Measurements from ENCODE around the gene ATN1. TPM values are rescaled to one million over a fixed set of nuclear protein-coding genes. Genes with fewer than 3 reads are reported as not detected.

The ATN1 gene
- total and polyA plus RNA-seq, 2 of the 8 experiments (the other 6 are each of a cell fraction or from before 2014, with no cell fraction given), result 20.6 to 73.4 TPM

DNA sequence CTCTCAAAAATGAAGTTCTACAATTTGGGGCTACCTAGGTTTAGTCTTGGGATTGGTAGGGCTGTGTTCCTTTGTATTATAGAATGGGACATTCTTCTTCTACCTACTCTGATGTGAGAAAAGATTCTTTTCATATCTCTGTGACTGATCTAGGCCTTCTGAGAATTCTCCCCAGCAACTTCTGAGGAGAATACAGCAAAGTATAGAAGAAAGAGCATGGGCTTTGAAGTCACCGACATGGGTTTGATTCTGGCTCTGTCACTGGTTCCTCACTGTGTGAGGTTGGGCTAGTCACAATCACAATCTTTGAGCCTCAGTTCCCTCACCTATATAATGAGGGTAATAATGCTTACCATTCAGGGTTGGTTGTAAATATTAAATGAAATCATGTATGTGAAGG lies 5.0 kb downstream of the ATN1 start:
- Histone ChIP-seq H3K23me2 (ENCODE audit: low read depth, low read length) (peaks cover 15% of the 10 kb centered on the region; the same call in 1 of the 2 replicates), H4K20me1 (replicated peaks in 1 of 2; ENCODE audit: control insufficient read depth in 1 of 2, insufficient read depth in 2 of 2, low read length in 2 of 2) (peaks cover 17 to 24% of the 10 kb centered on the region in 2 experiments), H3K4me2 (ENCODE audit: insufficient read depth in 1 of 2, low read depth in 2 of 2, low read length in 2 of 2) (no peak overlapping the region), H3K79me1 (ENCODE audit: low read depth, low read length) (peaks cover 17% of the 10 kb centered on the region), H2BK5ac (ENCODE audit: low read depth, low read length) (no peak overlapping the region), H2BK12ac (ENCODE audit: low read depth, low read length) (no peak overlapping the region), H4K91ac (replicated peaks; ENCODE audit: insufficient read length, low read length) (no peak overlapping the region), H2BK120ac (replicated peaks; ENCODE audit: low read depth, low read length) (no peak overlapping the region), H3K14ac (ENCODE audit: insufficient read length) (no peak overlapping the region), H3K79me2 (ENCODE audit: control insufficient read depth in 1 of 2, insufficient read depth in 2 of 2, low read length in 2 of 2) (peaks cover 27 to 39% of the 10 kb centered on the region in 2 experiments), H3K4me1 (replicated peaks in 1 of 4; ENCODE audit: control insufficient read depth in 3 of 4, insufficient read depth in 4 of 4, low read length in 3 of 4) (peaks cover 0 to 7% (median 4%) of the 10 kb centered on the region in 4 experiments; a peak in 5 of 7 replicates), H3K27me3 (replicated peaks in 1 of 4; ENCODE audit: control insufficient read depth in 3 of 4, extremely low read depth in 1 of 4, insufficient read depth in 3 of 4, low read length in 3 of 4) (no peaks in the 10 kb centered on the region), H3K18ac (ENCODE audit: extremely low read depth, low read length) (no peak overlapping the region), H3K56ac (replicated peaks; ENCODE audit: insufficient read length, low read depth, low read length) (no peak overlapping the region), H2BK20ac (ENCODE audit: low read length) (no peak overlapping the region), H3K4ac (replicated peaks; ENCODE audit: insufficient read length, low read depth, low read length) (no peak overlapping the region), H2AFZ (ENCODE audit: low read length) (no peak overlapping the region), H3K9me3 (ENCODE audit: insufficient read depth in 2 of 2, low read depth in 1 of 2, low read length in 1 of 2) (no peaks in the 10 kb centered on the region), H4K8ac (ENCODE audit: extremely low read depth, insufficient read depth, low read length) (no peak overlapping the region), H3K27ac (ENCODE audit: low read depth, low read length) (no peak overlapping the region), H2AK5ac (ENCODE audit: low read depth, low read length) (no peak overlapping the region), H3K23ac (ENCODE audit: insufficient read length) (no peak overlapping the region), H3K4me3 (ENCODE audit: extremely low read depth in 1 of 4, insufficient read depth in 2 of 4, low read depth in 3 of 4, low read length in 4 of 4) (no peak overlapping the region), H3K36me3 (ENCODE audit: control insufficient read depth in 2 of 4, insufficient read depth in 4 of 4, low read length in 3 of 4) (peaks cover 8 to 33% (median 22%) of the 10 kb centered on the region in 4 experiments; a peak in 7 of 8 replicates), H2BK15ac (ENCODE audit: low read length) (no peak overlapping the region), H4K5ac (ENCODE audit: insufficient read length, low read depth, low read length) (no peak overlapping the region), H3K9ac (replicated peaks in 1 of 4; ENCODE audit: extremely low read depth in 1 of 4, low read depth in 3 of 4, low read length in 3 of 4) (no peak overlapping the region)
- WGBS, 2 experiments (ENCODE audit: extremely low coverage in 1 of 2, insufficient coverage in 1 of 2, insufficient read length in 1 of 2, insufficient replicate concordance in 2 of 2, low coverage in 1 of 2, low lambda C conversion rate in 2 of 2, missing lambda C conversion rate in 1 of 2), result 93% methylated on average over 1 of the region's 1 CpG; no CpG with 5 or more reads in 1 of the 2 experiments
- no peak for DNase-seq (ENCODE audit: low read depth in 1 of 2, low spot score in 2 of 2)
- TF ChIP-seq KDM1A (IDR thresholded peaks at IDR 0.05; ENCODE audit: borderline replicate concordance, low read length) (no peak), EGR1 (IDR thresholded peaks at IDR 0.05; ENCODE audit: borderline replicate concordance, low read depth, low read length) (no peak), JUND (IDR thresholded peaks at IDR 0.05; ENCODE audit: low read length) (no peak), EP300 (IDR thresholded peaks at IDR 0.05; ENCODE audit: borderline replicate concordance in 1 of 2, low read depth in 2 of 2, low read length in 2 of 2) (no peak)
- ChIA-PET POLR2A (ENCODE audit: partially characterized antibody) (interaction anchor here (1.0 to 44.0 kb wide), 5 partner anchors 9 to 187 kb away, joined by 4 to 1596 read pairs (median 1027); partner anchors contain the start of genes ATN1, C12orf57, EMG1 and ENO2), CTCF (ENCODE audit: partially characterized antibody) (interaction anchor here (1.0 to 20.2 kb wide), 5 partner anchors 7 to 63 kb away, joined by 3 to 253 read pairs (median 4); partner anchors contain the start of genes ATN1, SPSB2 and TPI1)
- FAIRE-seq, result no peak

Measured in H1 (cell line).